Esophagus squamous epithelium (tissue), 5 donors: ENCODE measurements around the gene CLPTM1L. TPM values are rescaled to one million over a fixed set of nuclear protein-coding genes. Genes with fewer than 3 reads are reported as not detected.
"Not testable (repeated sequence)": the region's sequence is repeated elsewhere in the genome, so short reads cannot be mapped to it uniquely, and the experiment has no call there.

Experiments used
- DNase-seq: peaks from one replicate; lab custom pipeline; 2025; lab: John Stamatoyannopoulos, UW
- H3K27ac ChIP-seq, 4 donors: fragments of 200-600 bp; sonication (generic); one replicate each; pipeline ENCODE4 v1.5.1; 2016 to 2019; ENCODE audit warnings: mild to moderate bottlenecking in 1 of 4
- H3K27me3 ChIP-seq, 4 donors: fragments of 200-600 bp; sonication (generic); 1 replicate in 3 of 4; 2 replicates in 1 of 4; pipeline versions ENCODE4 v1.5.1 to v1.6.0; 2017 to 2021; ENCODE audit warnings: antibody characterized with exemption in 1 of 4
- H3K36me3 ChIP-seq, 3 donors: fragments of 200-600 bp; sonication (generic); one replicate each; pipeline ENCODE4 v1.5.1; 2016 to 2019
- H3K4me1 ChIP-seq, 3 donors: fragments of 200-600 bp; sonication (generic); one replicate each; pipeline ENCODE4 v1.5.1; 2017 to 2019
- H3K4me3 ChIP-seq, 4 donors: fragments of 200-600 bp; sonication (generic); 1 replicate in 3 of 4; 2 replicates in 1 of 4; pipeline ENCODE4 v1.5.1; 2016 to 2019; ENCODE audit warnings: mild to moderate bottlenecking in 2 of 4, moderate library complexity in 1 of 4
- H3K9me3 ChIP-seq, 3 donors: fragments of 200-600 bp; sonication (generic); one replicate each; pipeline ENCODE4 v1.5.1; 2016 to 2019
- POLR2A ChIP-seq, 4 donors: fragments of 450-650 bp; IDR thresholded peaks; one replicate each; pipeline ENCODE4 v1.6.1; 2017; ENCODE audit warnings: antibody characterized with exemption in 4 of 4, mild to moderate bottlenecking in 4 of 4, moderate library complexity in 3 of 4
- WGBS, 2 donors: methylation state at CpG; one replicate each; pipeline ENCODE4 v1.1.5; 2018; 5-methylcytosine and 5-hydroxymethylcytosine counted together
- intact Hi-C: fragments of 100-400 bp; cut with DNase I; formaldehyde crosslinking; loops from one replicate; pipeline ENCODE4 v1.15.0; 2022
- total RNA-seq, 4 donors: library from RNA; depleted of rRNA; stranded (reverse); fragments of >200 nt; gene quantifications; one replicate each; pipeline ENCODE4 v1.1.0, GENCODE V29; 2016
- TF ChIP-seq, protein P1 (sequence below), 6 experiments: fragments of 450-650 bp in 4 of 6; fragments of 200-600 bp in 2 of 6; sonication (generic) in 2 of 6; IDR thresholded peaks; one replicate each; pipeline ENCODE4 v1.5.1; 2016 to 2019; ENCODE audit warnings: antibody characterized with exemption in 6 of 6, mild to moderate bottlenecking in 4 of 6, moderate library complexity in 4 of 6
- donor health status: DM: yes; HTN: yes; CAD: no.

Gene CLPTM1L
- total RNA-seq, 4 donors from 2014 or later = 42.8 to 75.2 (median 65.1) TPM

DNA sequence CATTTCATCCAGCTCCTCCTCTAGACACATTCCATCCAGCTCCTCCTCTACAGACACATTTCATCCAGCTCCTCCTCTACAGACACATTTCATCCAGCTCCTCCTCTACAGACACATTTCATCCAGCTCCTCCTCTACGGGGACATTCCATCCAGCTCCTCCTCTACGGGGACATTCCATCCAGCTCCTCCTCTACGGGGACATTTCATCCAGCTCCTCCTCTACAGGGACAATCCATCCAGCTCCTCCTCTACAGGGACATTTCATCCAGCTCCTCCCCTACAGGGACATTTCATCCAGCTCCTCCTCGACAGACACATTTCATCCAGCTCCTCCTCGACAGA lies 18.4 kb downstream of the CLPTM1L start:
- H3K27me3 ChIP-seq, H3K9me3 ChIP-seq, DNase-seq, H3K4me3 ChIP-seq, intact Hi-C loops: not testable (repeated sequence)
- WGBS, 2 donors = 72 to 83% methylated on average over 5 of the region's 5 CpGs
- peak overlapping the region in 1 of 4 donors; percentile 61 for H3K27ac ChIP-seq
- peaks cover 12 to 42% (median 13%) of the 10 kb centered on the region in 3 donors for H3K4me1 ChIP-seq
- H3K36me3 ChIP-seq = peaks cover 29 to 88% (median 32%) of the 10 kb centered on the region in 3 donors

DNA sequence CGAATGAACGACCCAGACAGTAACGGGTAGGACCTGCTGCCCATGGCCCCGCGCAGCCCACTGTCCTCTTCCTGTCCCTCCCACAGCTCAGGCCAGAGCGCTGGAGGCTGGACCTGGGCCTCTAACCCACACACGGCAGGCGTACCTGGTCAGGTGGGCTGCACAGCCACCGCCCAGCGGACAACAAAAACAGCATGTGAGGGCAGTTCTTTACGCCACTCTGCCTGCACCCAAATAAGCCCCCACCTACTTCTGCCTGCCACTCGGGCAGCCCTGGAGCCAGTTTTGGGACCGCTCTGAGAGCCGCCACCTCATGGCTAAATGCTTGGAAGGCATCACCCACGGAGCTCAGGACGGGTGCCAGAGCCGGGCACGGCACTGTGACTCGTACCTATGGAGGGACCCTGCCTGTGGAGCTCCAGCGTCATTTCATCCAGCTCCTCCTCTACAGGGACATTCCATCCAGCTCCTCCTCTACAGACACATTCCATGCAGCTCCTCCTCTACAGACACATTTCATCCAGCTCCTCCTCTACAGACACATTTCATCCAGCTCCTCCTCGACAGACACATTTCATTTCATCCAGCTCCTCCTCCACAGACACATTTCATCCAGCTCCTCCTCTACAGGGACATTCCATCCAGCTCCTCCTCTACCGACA lies 18.9 kb downstream of the CLPTM1L start:
- intact Hi-C loops = no loop called here
- H3K9me3 ChIP-seq = no peaks in the 10 kb centered on the region
- peaks cover 9 to 37% (median 10%) of the 10 kb centered on the region in 3 donors for H3K4me1 ChIP-seq
- TF ChIP-seq POLR2A (IDR thresholded peaks at IDR 0.05) = no peak
- TF ChIP-seq, protein P1, sequence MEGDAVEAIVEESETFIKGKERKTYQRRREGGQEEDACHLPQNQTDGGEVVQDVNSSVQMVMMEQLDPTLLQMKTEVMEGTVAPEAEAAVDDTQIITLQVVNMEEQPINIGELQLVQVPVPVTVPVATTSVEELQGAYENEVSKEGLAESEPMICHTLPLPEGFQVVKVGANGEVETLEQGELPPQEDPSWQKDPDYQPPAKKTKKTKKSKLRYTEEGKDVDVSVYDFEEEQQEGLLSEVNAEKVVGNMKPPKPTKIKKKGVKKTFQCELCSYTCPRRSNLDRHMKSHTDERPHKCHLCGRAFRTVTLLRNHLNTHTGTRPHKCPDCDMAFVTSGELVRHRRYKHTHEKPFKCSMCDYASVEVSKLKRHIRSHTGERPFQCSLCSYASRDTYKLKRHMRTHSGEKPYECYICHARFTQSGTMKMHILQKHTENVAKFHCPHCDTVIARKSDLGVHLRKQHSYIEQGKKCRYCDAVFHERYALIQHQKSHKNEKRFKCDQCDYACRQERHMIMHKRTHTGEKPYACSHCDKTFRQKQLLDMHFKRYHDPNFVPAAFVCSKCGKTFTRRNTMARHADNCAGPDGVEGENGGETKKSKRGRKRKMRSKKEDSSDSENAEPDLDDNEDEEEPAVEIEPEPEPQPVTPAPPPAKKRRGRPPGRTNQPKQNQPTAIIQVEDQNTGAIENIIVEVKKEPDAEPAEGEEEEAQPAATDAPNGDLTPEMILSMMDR (IDR thresholded peaks at IDR 0.05) = no peak
- peaks cover 34 to 88% (median 34%) of the 10 kb centered on the region in 3 donors for H3K36me3 ChIP-seq
- 76 to 87% methylated on average over 15 to 18 of the region's 22 CpGs for WGBS, 2 donors
- no peak for DNase-seq
- H3K27ac ChIP-seq = peak overlapping the region in 1 of 4 donors; percentile 61
- no peaks in the 10 kb centered on the region for H3K27me3 ChIP-seq
- no peak overlapping the region for H3K4me3 ChIP-seq

DNA sequence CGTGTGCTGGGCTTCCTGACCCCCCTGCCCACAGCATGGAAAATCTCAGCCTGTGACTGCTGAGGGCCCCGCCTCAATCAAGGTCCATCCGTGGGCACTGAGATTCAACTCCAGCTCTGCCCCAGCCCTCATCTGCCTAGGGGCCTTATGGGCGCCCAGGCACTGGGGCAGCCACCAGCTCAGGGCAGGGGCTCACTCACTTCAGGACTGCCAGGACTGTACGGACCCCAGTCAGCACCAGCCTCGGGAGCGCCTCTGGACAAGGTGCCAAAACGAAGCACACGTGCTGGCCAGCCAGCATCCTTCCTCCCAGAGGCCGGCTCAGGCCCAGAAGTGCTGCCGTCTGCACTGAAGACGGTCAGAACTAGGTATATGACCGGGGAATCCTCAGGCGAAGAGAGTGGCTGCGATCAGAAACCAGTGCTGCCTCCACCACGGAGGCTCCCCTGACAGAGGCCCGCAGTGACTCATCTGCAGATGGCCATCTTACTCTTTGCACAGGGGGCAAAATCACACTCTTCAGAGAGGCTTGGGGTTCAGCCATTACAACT lies 19.6 kb downstream of the CLPTM1L start:
- TF ChIP-seq, protein P1 (IDR thresholded peaks at IDR 0.05) = no peak
- TF ChIP-seq POLR2A (IDR thresholded peaks at IDR 0.05) = no peak
- Histone ChIP-seq H3K9me3 (no peaks in the 10 kb centered on the region), H3K4me1 (peaks cover 5 to 30% (median 7%) of the 10 kb centered on the region in 3 donors), H3K36me3 (peaks cover 38 to 88% (median 38%) of the 10 kb centered on the region in 3 donors), H3K4me3 (no peak overlapping the region), H3K27me3 (no peaks in the 10 kb centered on the region), H3K27ac (no peak overlapping the region)
- 95 to 100% methylated on average over 3 to 4 of the region's 17 CpGs for WGBS, 2 donors
- intact Hi-C loops = no loop called here
- DNase-seq = no peak

DNA sequence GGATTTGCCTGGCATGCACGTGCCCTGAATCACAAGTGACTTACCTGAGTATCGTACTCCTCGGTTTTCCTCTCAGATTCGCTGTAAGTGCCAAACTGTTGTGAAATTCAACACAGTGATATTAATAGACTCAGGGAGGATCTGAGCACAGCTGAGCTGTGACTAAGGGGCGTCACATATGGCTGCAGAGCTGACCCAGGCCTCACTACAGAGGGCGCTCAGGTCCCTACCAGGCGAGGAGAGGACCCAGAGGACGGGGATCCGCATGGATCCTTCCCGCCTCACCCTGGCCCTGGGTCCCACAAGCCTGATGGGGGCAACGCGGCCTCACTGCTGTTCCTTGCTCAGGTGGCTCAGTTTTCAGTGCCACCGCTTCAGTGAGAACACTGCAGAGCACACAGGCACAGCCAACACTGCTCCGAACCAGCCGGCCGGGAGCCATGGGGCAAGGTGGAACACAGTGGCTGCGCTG lies 20.1 kb downstream of the CLPTM1L start:
- H3K9me3 ChIP-seq = no peaks in the 10 kb centered on the region
- no peak for TF ChIP-seq POLR2A (IDR thresholded peaks at IDR 0.05)
- H3K27ac ChIP-seq = no peak overlapping the region
- WGBS, 2 donors = 74 to 92% methylated on average over 4 to 7 of the region's 17 CpGs
- peaks cover 40 to 88% (median 41%) of the 10 kb centered on the region in 3 donors for H3K36me3 ChIP-seq
- H3K4me1 ChIP-seq = peaks cover under 1 to 25% (median 3%) of the 10 kb centered on the region in 3 donors
- no peaks in the 10 kb centered on the region for H3K27me3 ChIP-seq
- intact Hi-C loops = no loop called here
- DNase-seq = no peak
- H3K4me3 ChIP-seq = no peak overlapping the region

DNA sequence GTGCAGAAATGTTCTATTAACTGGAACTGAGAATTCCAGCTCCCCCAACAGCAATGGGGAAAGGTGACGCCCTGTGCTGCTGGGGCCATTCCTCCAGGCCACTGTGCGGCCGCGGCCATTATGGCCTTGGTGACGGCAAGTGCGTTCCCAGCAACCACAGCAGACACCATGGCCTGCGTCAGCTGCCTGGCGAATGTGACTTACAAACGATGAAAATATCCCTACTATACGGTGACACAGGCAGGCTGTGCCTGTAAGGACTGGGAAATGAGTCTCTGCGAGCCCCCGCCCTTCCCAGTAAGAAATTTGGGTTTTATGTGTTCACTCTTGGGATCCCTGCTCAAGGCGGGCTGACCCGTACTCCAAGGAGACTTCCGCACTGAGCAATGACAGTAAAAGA lies 20.6 kb downstream of the CLPTM1L start:
- WGBS, 2 donors = 90 to 98% methylated on average over 14 to 15 of the region's 15 CpGs
- H3K27ac ChIP-seq = no peak overlapping the region
- no peak overlapping the region for H3K4me3 ChIP-seq
- H3K36me3 ChIP-seq = peaks cover 43 to 88% (median 45%) of the 10 kb centered on the region in 3 donors
- intact Hi-C loops = no loop called here
- DNase-seq = no peak
- no peaks in the 10 kb centered on the region for H3K27me3 ChIP-seq
- TF ChIP-seq, protein P1 (IDR thresholded peaks at IDR 0.05) = no peak
- TF ChIP-seq POLR2A (IDR thresholded peaks at IDR 0.05) = no peak
- H3K9me3 ChIP-seq = no peaks in the 10 kb centered on the region
- peaks cover 0 to 22% (median 3%) of the 10 kb centered on the region in 3 donors for H3K4me1 ChIP-seq

DNA sequence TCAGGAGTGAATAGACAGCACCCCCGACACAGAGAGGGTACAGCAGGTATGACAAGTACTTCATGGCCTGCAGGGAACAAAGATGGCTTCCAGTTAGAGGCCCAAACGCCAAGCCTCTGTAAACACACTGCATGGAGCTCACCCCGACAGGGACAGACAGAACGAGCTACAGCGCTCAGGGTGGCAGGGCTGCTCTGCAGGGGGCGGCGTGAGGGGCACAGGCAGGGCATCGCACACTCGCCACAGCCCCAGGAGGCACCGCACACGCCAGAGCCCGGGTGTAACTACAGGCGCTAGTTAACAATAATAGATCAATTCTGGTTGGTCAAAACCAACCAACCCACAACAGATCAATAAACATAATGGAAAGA lies 21.1 kb downstream of the CLPTM1L start:
- H3K27me3 ChIP-seq = no peaks in the 10 kb centered on the region
- no peak overlapping the region for H3K27ac ChIP-seq
- no peaks in the 10 kb centered on the region for H3K9me3 ChIP-seq
- TF ChIP-seq POLR2A (IDR thresholded peaks at IDR 0.05) = no peak
- TF ChIP-seq, protein P1 (IDR thresholded peaks at IDR 0.05) = no peak
- H3K4me3 ChIP-seq = no peak overlapping the region
- peaks cover 0 to 18% (median 3%) of the 10 kb centered on the region in 3 donors for H3K4me1 ChIP-seq
- intact Hi-C loops = no loop called here
- peaks cover 43 to 88% (median 49%) of the 10 kb centered on the region in 3 donors for H3K36me3 ChIP-seq
- WGBS, 2 donors = 93 to 96% methylated on average over 6 to 13 of the region's 13 CpGs
- no peak for DNase-seq
